DOHH2 (cell line): ENCODE results near the gene NCOA4.
"Not testable (repeated sequence)": the region's sequence is repeated elsewhere in the genome, so short reads cannot be mapped to it uniquely, and the experiment has no call there.

ENCODE experiments used
- CTCF ChIP-seq: fragments of 200-600 bp; sonication (generic); IDR thresholded peaks from one replicate; pipeline ENCODE4 v1.5.1; 2014; ENCODE audit warnings: antibody characterized with exemption, mild to moderate bottlenecking, low read depth, low read length; ENCODE audit not compliant: poor library complexity, severe bottlenecking
- EZH2phosphoT487 ChIP-seq: fragments of 200-600 bp; sonication (generic); IDR thresholded peaks from 2 replicates; pipeline ENCODE4 v1.6.1; 2017; ENCODE audit warnings: borderline replicate concordance, mild to moderate bottlenecking, antibody characterized with exemption, low read length, moderate library complexity, mixed read lengths

GRCh38 chr10:46002189-46002687 lies 28.2 kb downstream of the NCOA4 start:
- TF ChIP-seq CTCF, EZH2phosphoT487: not testable (repeated sequence)
